CD4-positive, alpha-beta T cell (primary cell): Measurements from ENCODE around the gene POPDC3. TPM values are rescaled to one million over a fixed set of nuclear protein-coding genes. Genes with fewer than 3 reads are reported as not detected.

ENCODE experiments used
- ATAC-seq: fragments of 200-7000 bp; cut with Tn5 transposase; one replicate; pipeline ENCODE4 v1.10.0; 2022; ENCODE audit warnings: mild to moderate bottlenecking; ENCODE audit not compliant: poor library complexity
- CTCF ChIA-PET: fragments of 350-600 bp; sonication (Branson Sonifier 250); formaldehyde crosslinking; loops from one replicate; lab custom pipeline; 2021; ENCODE audit warnings: antibody characterized with exemption, inconsistent platforms; lab: Charles Lee
- POLR2A ChIA-PET: fragments of 350-600 bp; sonication (Branson Sonifier 250); formaldehyde crosslinking; loops from one replicate; lab custom pipeline; 2021; ENCODE audit warnings: antibody characterized with exemption, inconsistent platforms; lab: Charles Lee
- DNase-seq, 14 experiments: peaks; one replicate each; pipeline ENCODE4 v3.0.0-alpha.2; 2013 to 2020; ENCODE audit warnings: mixed read lengths in 2 of 14
- H3K27ac ChIP-seq, 2 donors: one replicate each; pipeline versions ENCODE4 v1.5.1 to v1.7.0; 2013; ENCODE audit warnings: low read length in 2 of 2, low read depth in 1 of 2, mild to moderate bottlenecking in 1 of 2
- H3K27me3 ChIP-seq, 2 experiments: 1 replicate in 1 of 2; 2 replicates in 1 of 2; pipeline versions ENCODE4 v1.6.1 to v1.7.0; 2013; ENCODE audit warnings: low read length in 2 of 2, control low read depth in 1 of 2, mild to moderate bottlenecking in 1 of 2, moderate library complexity in 1 of 2; ENCODE audit not compliant: insufficient read depth in 2 of 2, control insufficient read depth in 1 of 2
- H3K36me3 ChIP-seq: one replicate; pipeline ENCODE4 v1.6.1; 2013; ENCODE audit warnings: low read length, control low read depth; ENCODE audit not compliant: insufficient read depth
- H3K4me1 ChIP-seq: one replicate; pipeline ENCODE4 v1.6.1; 2013; ENCODE audit warnings: low read length, control low read depth; ENCODE audit not compliant: insufficient read depth
- H3K4me3 ChIP-seq: one replicate; pipeline ENCODE4 v1.5.1; 2013; ENCODE audit warnings: mild to moderate bottlenecking, low read length, moderate library complexity
- H3K9me3 ChIP-seq, 2 experiments: 1 replicate in 1 of 2; 2 replicates in 1 of 2; pipeline versions ENCODE4 v1.6.1 to v1.7.0; 2013; ENCODE audit warnings: low read length in 2 of 2, mild to moderate bottlenecking in 2 of 2, control low read depth in 1 of 2, moderate library complexity in 1 of 2; ENCODE audit not compliant: control insufficient read depth in 1 of 2, insufficient read depth in 1 of 2
- H3K27ac Mint-ChIP-seq: one replicate; pipeline ENCODE4 v1.8.0; 2020; ENCODE audit warnings: mixed read lengths
- H3K27me3 Mint-ChIP-seq: one replicate; pipeline ENCODE4 v1.8.0; 2021; ENCODE audit warnings: mixed read lengths
- H3K36me3 Mint-ChIP-seq: one replicate; pipeline ENCODE4 v1.8.0; 2021; ENCODE audit warnings: low read depth, mixed read lengths
- H3K4me1 Mint-ChIP-seq: one replicate; pipeline ENCODE4 v1.8.0; 2021; ENCODE audit warnings: low read depth, mixed read lengths
- H3K4me3 Mint-ChIP-seq: one replicate; pipeline ENCODE4 v1.8.0; 2020; ENCODE audit warnings: mild to moderate bottlenecking, mixed read lengths
- H3K9me3 Mint-ChIP-seq: one replicate; pipeline ENCODE4 v1.8.0; 2020; ENCODE audit warnings: mixed read lengths
- intact Hi-C, 2 experiments: fragments of 100-400 bp; cut with DNase I in 1 of 2; cut with micrococcal nuclease in 1 of 2; formaldehyde crosslinking; loops; one replicate each; pipeline versions ENCODE4 v1.15.1 to v1.9.0; 2023 to 2025; cut with DNase I, micrococcal nuclease
- total RNA-seq, 174 experiments: library from RNA in 2 of 174; stranded (reverse) in 2 of 174; gene quantifications; one replicate each; pipeline ENCODE4 v1.2.3 and lab custom pipeline; 2021 to 2026
- TF ChIP-seq, protein P1 (sequence below): fragments of 200-600 bp; IDR thresholded peaks from one replicate; pipeline ENCODE4 v1.8.0; 2022; ENCODE audit warnings: antibody characterized with exemption, mild to moderate bottlenecking

POPDC3 gene
- total RNA-seq, 2 experiments from 2014 or later, result not detected

DNA sequence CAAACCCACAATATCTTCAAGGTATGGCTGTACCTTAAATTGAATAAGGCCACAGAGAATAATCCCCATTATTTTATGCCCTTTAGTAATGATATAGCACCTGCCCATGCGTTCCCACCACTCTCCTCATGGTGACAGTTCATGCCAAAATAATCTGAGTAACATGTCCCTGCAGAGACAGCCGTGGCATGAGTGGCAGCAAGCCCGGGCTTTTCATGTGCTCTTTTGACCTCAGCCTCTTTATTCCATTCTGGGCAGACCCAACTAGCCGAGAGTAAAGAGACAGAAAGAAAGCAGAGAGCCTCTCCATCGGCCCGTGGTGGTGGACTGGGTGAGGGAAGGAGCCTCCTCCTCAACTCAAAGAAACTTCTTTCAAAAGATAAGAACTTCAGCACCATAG lies 19.9 kb upstream of the POPDC3 start:
- no peaks in the 10 kb centered on the region for H3K4me1 ChIP-seq
- ATAC-seq, result no peak
- Mint-ChIP-seq H3K9me3 (no peaks in the 10 kb centered on the region), H3K4me3 (no peak overlapping the region), H3K36me3 (no peaks in the 10 kb centered on the region), H3K4me1 (no peaks in the 10 kb centered on the region), H3K27me3 (peaks cover 12% of the 10 kb centered on the region), H3K27ac (no peak overlapping the region)
- H3K27ac ChIP-seq, result no peak overlapping the region
- no peak overlapping the region for H3K4me3 ChIP-seq
- no peaks in the 10 kb centered on the region for H3K36me3 ChIP-seq
- intact Hi-C loops, result no loop called here
- POLR2A ChIA-PET, result no interaction called here
- CTCF ChIA-PET, result no interaction called here
- no peaks in the 10 kb centered on the region for H3K9me3 ChIP-seq
- H3K27me3 ChIP-seq, result no peaks in the 10 kb centered on the region
- TF ChIP-seq, protein P1, sequence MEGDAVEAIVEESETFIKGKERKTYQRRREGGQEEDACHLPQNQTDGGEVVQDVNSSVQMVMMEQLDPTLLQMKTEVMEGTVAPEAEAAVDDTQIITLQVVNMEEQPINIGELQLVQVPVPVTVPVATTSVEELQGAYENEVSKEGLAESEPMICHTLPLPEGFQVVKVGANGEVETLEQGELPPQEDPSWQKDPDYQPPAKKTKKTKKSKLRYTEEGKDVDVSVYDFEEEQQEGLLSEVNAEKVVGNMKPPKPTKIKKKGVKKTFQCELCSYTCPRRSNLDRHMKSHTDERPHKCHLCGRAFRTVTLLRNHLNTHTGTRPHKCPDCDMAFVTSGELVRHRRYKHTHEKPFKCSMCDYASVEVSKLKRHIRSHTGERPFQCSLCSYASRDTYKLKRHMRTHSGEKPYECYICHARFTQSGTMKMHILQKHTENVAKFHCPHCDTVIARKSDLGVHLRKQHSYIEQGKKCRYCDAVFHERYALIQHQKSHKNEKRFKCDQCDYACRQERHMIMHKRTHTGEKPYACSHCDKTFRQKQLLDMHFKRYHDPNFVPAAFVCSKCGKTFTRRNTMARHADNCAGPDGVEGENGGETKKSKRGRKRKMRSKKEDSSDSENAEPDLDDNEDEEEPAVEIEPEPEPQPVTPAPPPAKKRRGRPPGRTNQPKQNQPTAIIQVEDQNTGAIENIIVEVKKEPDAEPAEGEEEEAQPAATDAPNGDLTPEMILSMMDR, result no peak
- DNase-seq, result no peak

DNA sequence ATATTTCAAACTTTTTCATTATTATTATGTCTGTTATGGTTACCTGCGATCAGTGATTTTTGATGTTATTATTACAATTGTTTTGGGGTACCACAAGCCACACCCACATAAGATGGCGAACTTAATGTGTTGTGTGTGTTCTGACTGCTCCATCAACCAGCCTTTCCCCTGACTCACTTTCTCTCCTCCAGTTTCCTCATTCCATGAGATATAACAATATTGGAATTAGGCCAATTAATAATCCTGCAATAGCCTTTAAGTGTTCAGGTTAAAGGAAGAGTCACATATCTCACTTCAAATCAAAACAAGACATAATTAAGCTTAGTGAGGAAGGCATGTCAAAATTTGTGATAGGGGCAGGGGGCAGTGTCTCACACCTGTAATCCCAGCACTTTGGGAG lies 16.3 kb upstream of the POPDC3 start:
- intact Hi-C loops, result no loop called here
- Mint-ChIP-seq H3K9me3 (no peaks in the 10 kb centered on the region), H3K4me1 (no peaks in the 10 kb centered on the region), H3K27me3 (peaks cover 25% of the 10 kb centered on the region), H3K27ac (no peak overlapping the region), H3K4me3 (no peak overlapping the region), H3K36me3 (no peaks in the 10 kb centered on the region)
- Histone ChIP-seq H3K4me1 (no peaks in the 10 kb centered on the region), H3K27ac (no peak overlapping the region), H3K36me3 (no peaks in the 10 kb centered on the region), H3K4me3 (no peak overlapping the region), H3K9me3 (no peaks in the 10 kb centered on the region), H3K27me3 (peaks cover 0 to 4% of the 10 kb centered on the region in 2 experiments)
- POLR2A ChIA-PET, result no interaction called here
- TF ChIP-seq, protein P1, result no peak
- ATAC-seq (no peak), DNase-seq (no peak)
- CTCF ChIA-PET, result no interaction called here

GRCh38 chr6:105194591-105194990 lies 14.8 kb upstream of the POPDC3 start:
- H3K4me3 Mint-ChIP-seq, result no peak overlapping the region
- peaks cover 0 to 4% of the 10 kb centered on the region in 2 experiments for H3K27me3 ChIP-seq
- DNase-seq (no peak), ATAC-seq (no peak)
- no peak overlapping the region for H3K27ac Mint-ChIP-seq
- no peaks in the 10 kb centered on the region for H3K36me3 Mint-ChIP-seq
- no peaks in the 10 kb centered on the region for H3K4me1 ChIP-seq
- H3K9me3 ChIP-seq, result no peaks in the 10 kb centered on the region
- H3K9me3 Mint-ChIP-seq, result no peaks in the 10 kb centered on the region
- no peak overlapping the region for H3K27ac ChIP-seq
- intact Hi-C loops, result no loop called here
- ChIA-PET POLR2A (no interaction called here), CTCF (interaction anchor here (1.2 kb wide), 1 partner anchor 13 kb away, joined by 3 read pairs; no protein-coding TSS in a partner anchor)
- no peak overlapping the region for H3K4me3 ChIP-seq
- TF ChIP-seq, protein P1, result no peak
- no peaks in the 10 kb centered on the region for H3K36me3 ChIP-seq
- H3K4me1 Mint-ChIP-seq, result no peaks in the 10 kb centered on the region
- peaks cover 26% of the 10 kb centered on the region for H3K27me3 Mint-ChIP-seq
